ENCODE measurements around the gene DHDH. TPM values are rescaled to one million over a fixed set of nuclear protein-coding genes. Genes with fewer than 3 reads are reported as not detected.

Gene DHDH
- total RNA-seq, 1 donor: 0.36 TPM

GRCh38 chr19:48964205-48965039 lies 30.9 kb downstream of the DHDH start:
- Histone ChIP-seq H3K9me3 (ENCODE audit: low read depth, low read length) (no peaks in the 10 kb centered on the region), H3K79me2 (ENCODE audit: insufficient read depth, low read length) (peaks cover 19% of the 10 kb centered on the region), H3K4me3 (ENCODE audit: insufficient read depth, low read length) (peak overlapping the region; percentile 54), H3K36me3 (ENCODE audit: insufficient read depth, low read length) (peaks cover 20% of the 10 kb centered on the region), H3K27me3 (ENCODE audit: insufficient read depth, low read length) (no peaks in the 10 kb centered on the region), H3K4me2 (ENCODE audit: insufficient read depth, low read length) (peak overlapping the region; percentile 61), H2AFZ (ENCODE audit: low read length) (peak overlapping the region; percentile 43), H3K27ac (ENCODE audit: low read depth, low read length) (peak overlapping the region; percentile 91), H3K4me1 (ENCODE audit: insufficient read depth, low read length) (peaks cover 36% of the 10 kb centered on the region), H4K20me1 (ENCODE audit: insufficient read depth, low read length) (peaks cover 29% of the 10 kb centered on the region)
- TF ChIP-seq, protein P1, sequence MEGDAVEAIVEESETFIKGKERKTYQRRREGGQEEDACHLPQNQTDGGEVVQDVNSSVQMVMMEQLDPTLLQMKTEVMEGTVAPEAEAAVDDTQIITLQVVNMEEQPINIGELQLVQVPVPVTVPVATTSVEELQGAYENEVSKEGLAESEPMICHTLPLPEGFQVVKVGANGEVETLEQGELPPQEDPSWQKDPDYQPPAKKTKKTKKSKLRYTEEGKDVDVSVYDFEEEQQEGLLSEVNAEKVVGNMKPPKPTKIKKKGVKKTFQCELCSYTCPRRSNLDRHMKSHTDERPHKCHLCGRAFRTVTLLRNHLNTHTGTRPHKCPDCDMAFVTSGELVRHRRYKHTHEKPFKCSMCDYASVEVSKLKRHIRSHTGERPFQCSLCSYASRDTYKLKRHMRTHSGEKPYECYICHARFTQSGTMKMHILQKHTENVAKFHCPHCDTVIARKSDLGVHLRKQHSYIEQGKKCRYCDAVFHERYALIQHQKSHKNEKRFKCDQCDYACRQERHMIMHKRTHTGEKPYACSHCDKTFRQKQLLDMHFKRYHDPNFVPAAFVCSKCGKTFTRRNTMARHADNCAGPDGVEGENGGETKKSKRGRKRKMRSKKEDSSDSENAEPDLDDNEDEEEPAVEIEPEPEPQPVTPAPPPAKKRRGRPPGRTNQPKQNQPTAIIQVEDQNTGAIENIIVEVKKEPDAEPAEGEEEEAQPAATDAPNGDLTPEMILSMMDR (IDR thresholded peaks at IDR 0.05; ENCODE audit: extremely low read depth, low read depth, low read length): no peak
- peak; percentile 92 for DNase-seq (ENCODE audit: insufficient read length, low spot score, missing footprints)

GRCh38 chr19:48965040-48965805 lies 31.7 kb downstream of the DHDH start, which contains the start of gene FTL:
FTL (plus strand) TSS chr19:48965309; CDS start chr19:48965508, 199 bp downstream.
- peaks cover 36% of the 10 kb centered on the region for H3K4me1 ChIP-seq (ENCODE audit: insufficient read depth, low read length)
- peak; percentile 99 for DNase-seq (ENCODE audit: insufficient read length, low spot score, missing footprints)
- peaks cover 19% of the 10 kb centered on the region for H3K79me2 ChIP-seq (ENCODE audit: insufficient read depth, low read length)
- peak within 1 kb of the TSS; percentile 43 for H2AFZ ChIP-seq (ENCODE audit: low read length)
- TF ChIP-seq, protein P1 (IDR thresholded peaks at IDR 0.05; ENCODE audit: extremely low read depth, low read depth, low read length): no peak
- H3K27ac ChIP-seq (ENCODE audit: low read depth, low read length): peak within 1 kb of the TSS; percentile 91
- H3K4me3 ChIP-seq (ENCODE audit: insufficient read depth, low read length): peak within 1 kb of the TSS; percentile 88
- no peaks in the 10 kb centered on the region for H3K27me3 ChIP-seq (ENCODE audit: insufficient read depth, low read length)
- H3K4me2 ChIP-seq (ENCODE audit: insufficient read depth, low read length): peak within 1 kb of the TSS; percentile 87
- H4K20me1 ChIP-seq (ENCODE audit: insufficient read depth, low read length): peaks cover 29% of the 10 kb centered on the region
- H3K9me3 ChIP-seq (ENCODE audit: low read depth, low read length): no peaks in the 10 kb centered on the region
- peaks cover 25% of the 10 kb centered on the region for H3K36me3 ChIP-seq (ENCODE audit: insufficient read depth, low read length)

- peak overlapping the region; percentile 88 for H3K27ac ChIP-seq (ENCODE audit: low read depth, low read length)
- TF ChIP-seq, protein P1 (IDR thresholded peaks at IDR 0.05; ENCODE audit: extremely low read depth, low read depth, low read length): no peak
- H3K4me2 ChIP-seq (ENCODE audit: insufficient read depth, low read length): peak overlapping the region; percentile 87
- H3K36me3 ChIP-seq (ENCODE audit: insufficient read depth, low read length): peaks cover 26% of the 10 kb centered on the region
- peaks cover 19% of the 10 kb centered on the region for H3K79me2 ChIP-seq (ENCODE audit: insufficient read depth, low read length)
- H4K20me1 ChIP-seq (ENCODE audit: insufficient read depth, low read length): peaks cover 29% of the 10 kb centered on the region
- peak overlapping the region; percentile 88 for H3K4me3 ChIP-seq (ENCODE audit: insufficient read depth, low read length)
- no peaks in the 10 kb centered on the region for H3K27me3 ChIP-seq (ENCODE audit: insufficient read depth, low read length)
- H3K4me1 ChIP-seq (ENCODE audit: insufficient read depth, low read length): peaks cover 36% of the 10 kb centered on the region
- peak; percentile 87 for DNase-seq (ENCODE audit: insufficient read length, low spot score, missing footprints)
- no peaks in the 10 kb centered on the region for H3K9me3 ChIP-seq (ENCODE audit: low read depth, low read length)
- no peak overlapping the region for H2AFZ ChIP-seq (ENCODE audit: low read length)
Observed at GRCh38 chr19:48965806-48966540, 32.5 kb downstream of the DHDH start.
